Measurements from ENCODE around the gene CDC16.
"Not testable (repeated sequence)": the region's sequence is repeated elsewhere in the genome, so short reads cannot be mapped to it uniquely, and the experiment has no call there.

Gene CDC16

DNA sequence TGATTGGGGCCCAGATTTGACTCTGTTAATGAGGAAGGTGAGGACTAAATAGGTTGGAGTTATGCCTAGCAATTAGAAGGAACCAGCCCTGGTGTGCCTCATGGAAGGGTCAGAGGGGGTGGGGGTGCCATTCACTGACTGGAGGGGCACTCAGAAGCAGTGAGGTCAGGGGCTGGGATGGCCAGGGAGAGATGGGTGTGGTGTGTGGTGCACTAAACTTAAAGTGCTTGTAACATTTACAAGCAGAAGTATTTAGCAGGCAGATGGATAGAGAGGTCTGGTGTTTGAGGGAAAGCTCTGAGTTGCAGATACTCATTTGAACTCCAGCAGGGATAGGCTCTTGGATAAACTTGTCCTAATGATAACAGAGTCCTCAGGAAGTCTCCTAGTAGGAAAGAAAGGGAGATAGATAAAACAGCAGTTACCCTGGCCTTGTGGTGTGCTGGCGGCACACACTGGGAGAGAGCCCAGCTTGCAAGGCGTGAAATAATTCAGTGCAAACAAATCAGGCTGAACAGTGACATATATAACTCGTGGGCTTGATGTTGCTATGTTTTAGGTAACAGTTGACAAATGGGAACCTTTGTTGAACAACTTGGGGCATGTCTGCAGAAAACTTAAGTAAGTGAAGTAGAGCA is 26.8 kb downstream of the CDC16 start:
- no peaks in the 10 kb centered on the region for H3K4me1 ChIP-seq (ENCODE audit: control insufficient read depth, insufficient read depth, low read length)
- peaks cover 66 to 68% of the 10 kb centered on the region in 2 donors for H3K36me3 ChIP-seq (ENCODE audit: control insufficient read depth in 2 of 2, insufficient read depth in 2 of 2, low read length in 2 of 2)
- H3K27ac ChIP-seq (ENCODE audit: low read length): no peak overlapping the region
- H3K9me3 ChIP-seq (ENCODE audit: control insufficient read depth in 2 of 2, low read length in 2 of 2): no peaks in the 10 kb centered on the region
- H3K4me3 ChIP-seq (ENCODE audit: low read length in 2 of 2): no peak overlapping the region
- no peak overlapping the region for H3K9ac ChIP-seq (ENCODE audit: low read length in 2 of 2)
- no peaks in the 10 kb centered on the region for H3K27me3 ChIP-seq (ENCODE audit: control insufficient read depth in 1 of 2, insufficient read depth in 2 of 2, low read length in 2 of 2)

DNA sequence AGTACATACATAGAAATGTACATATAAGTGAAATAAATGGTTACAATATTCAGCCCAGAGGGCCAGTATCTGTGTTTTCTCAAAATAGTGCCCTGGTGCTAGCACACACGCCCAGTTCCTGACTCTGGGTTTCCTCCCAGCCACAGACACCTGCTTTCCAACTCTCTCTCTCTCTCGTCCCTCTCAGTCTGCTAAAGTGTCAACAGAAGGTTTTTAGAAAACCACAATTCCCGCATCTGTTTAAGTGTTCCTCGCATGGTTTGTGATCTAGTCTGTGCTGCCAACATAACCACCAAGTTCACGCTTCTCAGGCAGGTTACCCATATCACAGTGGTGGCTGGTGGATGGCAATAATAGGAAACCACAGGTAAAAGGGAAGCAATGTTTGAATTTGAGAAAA is 28.9 kb downstream of the CDC16 start:
- H3K36me3 ChIP-seq (ENCODE audit: control insufficient read depth in 2 of 2, insufficient read depth in 2 of 2, low read length in 2 of 2): peaks cover 68 to 70% of the 10 kb centered on the region in 2 donors
- no peak overlapping the region for H3K27ac ChIP-seq (ENCODE audit: low read length)
- no peak overlapping the region for H3K4me3 ChIP-seq (ENCODE audit: low read length in 2 of 2)
- no peaks in the 10 kb centered on the region for H3K9me3 ChIP-seq (ENCODE audit: control insufficient read depth in 2 of 2, low read length in 2 of 2)
- no peak overlapping the region for H3K9ac ChIP-seq (ENCODE audit: low read length in 2 of 2)
- no peaks in the 10 kb centered on the region for H3K27me3 ChIP-seq (ENCODE audit: control insufficient read depth in 1 of 2, insufficient read depth in 2 of 2, low read length in 2 of 2)
- no peaks in the 10 kb centered on the region for H3K4me1 ChIP-seq (ENCODE audit: control insufficient read depth, insufficient read depth, low read length)

DNA sequence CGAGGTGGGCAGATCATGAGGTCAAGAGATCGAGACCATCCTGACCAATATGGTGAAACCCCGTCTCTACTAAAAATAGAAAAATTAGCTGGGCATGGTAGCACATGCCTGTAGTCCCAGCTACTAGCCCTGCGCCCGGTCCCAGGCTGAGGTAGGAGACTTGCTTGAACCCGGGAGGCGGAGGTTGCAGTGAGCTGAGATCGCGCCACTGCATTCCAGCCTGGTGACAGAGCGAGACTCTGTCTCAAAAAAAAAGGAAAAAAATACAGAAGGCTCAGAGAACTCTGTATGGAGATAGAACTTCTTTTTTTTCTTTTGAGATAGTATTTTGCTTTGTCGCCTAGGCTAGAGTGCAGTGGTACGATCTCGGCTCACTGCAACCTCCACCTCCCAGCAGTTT is 29.6 kb downstream of the CDC16 start:
- H3K27me3 ChIP-seq (ENCODE audit: control insufficient read depth in 1 of 2, insufficient read depth in 2 of 2, low read length in 2 of 2): not testable (repeated sequence)

DNA sequence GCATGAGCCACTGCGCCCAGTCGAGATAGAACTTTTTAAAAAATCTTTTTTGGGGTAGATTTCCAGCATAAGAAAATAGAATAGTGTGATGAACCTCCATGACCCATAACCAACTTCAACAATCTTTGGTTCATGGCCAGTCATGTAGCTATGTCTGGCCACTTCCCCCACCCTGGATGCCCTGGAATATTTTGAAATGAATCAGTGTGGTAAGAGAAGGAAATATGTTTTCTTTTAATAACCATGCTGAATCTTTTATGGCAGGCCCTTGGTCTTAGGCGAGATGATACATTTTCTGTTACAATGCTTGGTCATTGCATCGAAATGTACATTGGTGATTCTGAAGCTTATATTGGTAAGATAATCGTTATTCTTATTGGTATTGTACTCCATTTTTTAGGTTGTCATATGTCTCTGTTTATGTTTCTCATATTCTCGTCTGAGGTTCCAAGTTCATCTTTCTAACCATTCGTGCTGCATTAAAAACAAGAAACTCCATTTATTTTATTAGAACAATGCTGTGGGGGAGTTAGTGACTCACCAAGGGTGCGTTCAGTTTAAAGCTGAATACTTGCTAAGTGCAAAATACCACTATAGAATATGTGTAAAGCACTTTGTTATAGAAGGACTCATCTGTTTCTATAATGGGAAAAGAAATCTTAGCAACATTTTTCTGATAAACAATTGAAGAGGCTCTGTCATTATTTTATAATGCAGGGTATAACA is 30.4 kb downstream of the CDC16 start:
- H3K27ac ChIP-seq (ENCODE audit: low read length): no peak overlapping the region
- no peaks in the 10 kb centered on the region for H3K9me3 ChIP-seq (ENCODE audit: control insufficient read depth in 2 of 2, low read length in 2 of 2)
- H3K4me3 ChIP-seq (ENCODE audit: low read length in 2 of 2): no peak overlapping the region
- H3K27me3 ChIP-seq (ENCODE audit: control insufficient read depth in 1 of 2, insufficient read depth in 2 of 2, low read length in 2 of 2): no peaks in the 10 kb centered on the region
- no peak overlapping the region for H3K9ac ChIP-seq (ENCODE audit: low read length in 2 of 2)
- H3K4me1 ChIP-seq (ENCODE audit: control insufficient read depth, insufficient read depth, low read length): no peaks in the 10 kb centered on the region
- peaks cover 63 to 71% of the 10 kb centered on the region in 2 donors for H3K36me3 ChIP-seq (ENCODE audit: control insufficient read depth in 2 of 2, insufficient read depth in 2 of 2, low read length in 2 of 2)

More for the DNA sequence above, 29.6 kb downstream of the CDC16 start:
- H3K36me3 ChIP-seq (ENCODE audit: control insufficient read depth in 2 of 2, insufficient read depth in 2 of 2, low read length in 2 of 2): peaks cover 69 to 74% of the 10 kb centered on the region in 2 donors
- H3K4me1 ChIP-seq (ENCODE audit: control insufficient read depth, insufficient read depth, low read length); H3K27ac ChIP-seq (ENCODE audit: low read length); H3K9ac ChIP-seq (ENCODE audit: low read length in 2 of 2); H3K4me3 ChIP-seq (ENCODE audit: low read length in 2 of 2); H3K9me3 ChIP-seq (ENCODE audit: control insufficient read depth in 2 of 2, low read length in 2 of 2): not testable (repeated sequence)

DNA sequence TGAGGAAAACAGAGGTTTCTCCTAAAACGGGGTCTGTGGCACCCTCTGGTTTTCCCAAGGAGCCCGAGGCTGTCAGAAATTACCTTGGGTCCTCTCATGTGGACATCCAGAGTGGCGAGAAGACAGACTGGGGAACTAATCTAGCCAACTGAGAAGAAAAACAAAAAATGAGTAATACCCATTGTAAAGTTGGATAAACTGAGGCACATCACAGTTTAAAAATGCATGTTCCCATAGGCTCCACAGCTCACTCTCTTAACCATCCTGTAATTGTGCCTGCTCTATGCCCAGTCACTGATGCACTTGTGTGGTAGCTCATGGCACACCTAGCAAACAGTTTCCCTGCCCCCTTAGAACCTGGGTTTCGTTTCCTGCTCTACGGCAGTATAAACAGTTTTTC is 31.5 kb downstream of the CDC16 start:
- no peaks in the 10 kb centered on the region for H3K4me1 ChIP-seq (ENCODE audit: control insufficient read depth, insufficient read depth, low read length)
- H3K9ac ChIP-seq (ENCODE audit: low read length in 2 of 2): no peak overlapping the region
- peaks cover 55 to 70% of the 10 kb centered on the region in 2 donors for H3K36me3 ChIP-seq (ENCODE audit: control insufficient read depth in 2 of 2, insufficient read depth in 2 of 2, low read length in 2 of 2)
- no peaks in the 10 kb centered on the region for H3K27me3 ChIP-seq (ENCODE audit: control insufficient read depth in 1 of 2, insufficient read depth in 2 of 2, low read length in 2 of 2)
- no peaks in the 10 kb centered on the region for H3K9me3 ChIP-seq (ENCODE audit: control insufficient read depth in 2 of 2, low read length in 2 of 2)
- no peak overlapping the region for H3K4me3 ChIP-seq (ENCODE audit: low read length in 2 of 2)
- no peak overlapping the region for H3K27ac ChIP-seq (ENCODE audit: low read length)

DNA sequence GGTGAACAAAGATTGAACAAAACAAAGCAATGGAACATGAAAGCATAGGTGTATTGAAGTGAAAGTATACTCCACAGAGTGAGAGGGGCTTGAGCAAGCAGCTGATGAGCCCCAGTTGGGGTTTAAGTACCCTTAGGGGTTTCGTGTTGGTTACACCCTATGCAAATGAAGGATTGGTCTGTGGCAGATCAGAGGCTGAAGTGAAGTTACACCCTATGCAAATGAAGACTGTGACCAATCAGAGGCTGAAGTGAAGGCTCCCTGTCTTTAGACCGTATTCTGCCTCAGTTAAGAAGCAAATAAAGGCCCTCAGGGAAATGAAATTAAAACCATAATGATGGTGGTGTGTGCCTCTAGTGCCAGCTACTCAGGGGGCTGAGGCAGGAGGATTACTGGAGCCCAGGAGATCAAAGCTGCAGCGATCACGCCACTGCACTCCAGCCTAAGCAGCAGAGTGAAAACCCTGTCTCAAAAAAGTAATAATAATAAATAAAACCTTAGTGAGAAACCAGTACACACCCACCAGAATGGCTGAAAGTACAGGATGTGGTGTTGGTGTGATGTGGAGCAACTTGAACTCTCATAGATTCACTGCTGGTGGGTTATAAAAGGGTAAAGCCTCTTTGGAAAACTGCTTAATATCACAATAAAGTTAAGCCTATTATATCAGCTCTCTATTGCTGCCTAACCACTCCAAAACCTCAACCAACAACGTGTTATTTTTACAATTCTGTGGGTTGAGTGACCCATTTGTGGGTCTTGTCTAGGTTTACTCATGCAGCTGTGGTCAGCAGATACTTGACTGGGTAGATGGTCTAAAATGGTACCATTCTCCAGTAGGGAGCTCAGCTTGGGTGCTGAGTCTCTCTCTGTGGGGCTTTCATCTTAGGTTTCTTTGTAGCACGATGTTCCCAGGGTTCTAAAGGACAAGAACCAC is 33.9 kb downstream of the CDC16 start:
- H3K27ac ChIP-seq (ENCODE audit: low read length): no peak overlapping the region
- H3K9me3 ChIP-seq (ENCODE audit: control insufficient read depth in 2 of 2, low read length in 2 of 2): no peaks in the 10 kb centered on the region
- H3K27me3 ChIP-seq (ENCODE audit: control insufficient read depth in 1 of 2, insufficient read depth in 2 of 2, low read length in 2 of 2): no peaks in the 10 kb centered on the region
- no peaks in the 10 kb centered on the region for H3K4me1 ChIP-seq (ENCODE audit: control insufficient read depth, insufficient read depth, low read length)
- peaks cover 49 to 66% of the 10 kb centered on the region in 2 donors for H3K36me3 ChIP-seq (ENCODE audit: control insufficient read depth in 2 of 2, insufficient read depth in 2 of 2, low read length in 2 of 2)
- no peak overlapping the region for H3K9ac ChIP-seq (ENCODE audit: low read length in 2 of 2)
- H3K4me3 ChIP-seq (ENCODE audit: low read length in 2 of 2): no peak overlapping the region

DNA sequence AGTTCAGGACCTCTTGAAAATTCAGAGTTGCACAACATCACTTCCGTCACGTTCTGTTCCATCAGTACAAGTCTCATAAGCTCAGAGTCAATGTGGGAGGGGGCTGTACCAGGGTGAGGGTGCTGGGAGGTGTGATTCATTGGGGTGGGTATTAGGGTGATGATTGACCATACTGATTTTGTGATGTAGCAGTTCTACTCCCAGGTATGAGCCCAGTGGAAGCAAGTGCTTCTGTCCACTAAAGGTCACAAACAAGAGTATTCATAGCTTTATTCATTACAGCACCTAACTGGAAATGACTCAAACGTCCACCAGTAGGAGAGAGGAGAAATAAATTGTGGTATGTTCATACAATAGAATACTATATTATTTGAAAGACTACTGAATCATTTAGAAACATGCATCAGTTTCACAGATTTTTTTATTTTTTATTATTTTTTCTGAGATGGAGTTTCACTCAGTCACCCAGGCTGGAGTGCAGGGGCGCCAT is 34.6 kb downstream of the CDC16 start:
- H3K36me3 ChIP-seq (ENCODE audit: control insufficient read depth in 2 of 2, insufficient read depth in 2 of 2, low read length in 2 of 2): peaks cover 49 to 64% of the 10 kb centered on the region in 2 donors
- H3K4me3 ChIP-seq (ENCODE audit: low read length in 2 of 2): no peak overlapping the region
- H3K27me3 ChIP-seq (ENCODE audit: control insufficient read depth in 1 of 2, insufficient read depth in 2 of 2, low read length in 2 of 2): no peaks in the 10 kb centered on the region
- H3K9ac ChIP-seq (ENCODE audit: low read length in 2 of 2): no peak overlapping the region
- H3K9me3 ChIP-seq (ENCODE audit: control insufficient read depth in 2 of 2, low read length in 2 of 2): no peaks in the 10 kb centered on the region
- no peak overlapping the region for H3K27ac ChIP-seq (ENCODE audit: low read length)
- no peaks in the 10 kb centered on the region for H3K4me1 ChIP-seq (ENCODE audit: control insufficient read depth, insufficient read depth, low read length)

DNA sequence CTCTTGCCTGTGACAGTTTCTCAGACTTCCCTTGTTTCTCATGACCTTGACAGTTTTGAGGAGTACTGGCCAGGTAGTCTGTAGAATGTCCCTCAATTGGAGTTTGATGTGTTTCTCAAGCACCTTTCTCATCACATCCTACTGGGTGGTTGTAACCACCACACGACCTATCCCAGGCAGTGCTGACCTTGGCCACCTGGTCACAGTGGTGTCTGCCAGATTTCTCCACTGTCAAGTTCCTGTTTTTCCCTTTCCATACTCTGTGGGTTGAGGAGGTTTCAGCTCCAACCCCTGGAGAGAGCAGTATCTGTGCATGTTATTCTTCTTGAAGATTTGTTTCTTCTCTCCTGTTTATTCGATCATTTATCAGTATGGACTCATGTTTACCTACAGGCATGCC is 38.3 kb downstream of the CDC16 start:
- no peaks in the 10 kb centered on the region for H3K9me3 ChIP-seq (ENCODE audit: control insufficient read depth in 2 of 2, low read length in 2 of 2)
- H3K27me3 ChIP-seq (ENCODE audit: control insufficient read depth in 1 of 2, insufficient read depth in 2 of 2, low read length in 2 of 2): no peaks in the 10 kb centered on the region
- H3K4me3 ChIP-seq (ENCODE audit: low read length in 2 of 2): no peak overlapping the region
- no peak overlapping the region for H3K27ac ChIP-seq (ENCODE audit: low read length)
- no peaks in the 10 kb centered on the region for H3K4me1 ChIP-seq (ENCODE audit: control insufficient read depth, insufficient read depth, low read length)
- H3K9ac ChIP-seq (ENCODE audit: low read length in 2 of 2): no peak overlapping the region
- H3K36me3 ChIP-seq (ENCODE audit: control insufficient read depth in 2 of 2, insufficient read depth in 2 of 2, low read length in 2 of 2): peaks cover 32 to 44% of the 10 kb centered on the region in 2 donors

DNA sequence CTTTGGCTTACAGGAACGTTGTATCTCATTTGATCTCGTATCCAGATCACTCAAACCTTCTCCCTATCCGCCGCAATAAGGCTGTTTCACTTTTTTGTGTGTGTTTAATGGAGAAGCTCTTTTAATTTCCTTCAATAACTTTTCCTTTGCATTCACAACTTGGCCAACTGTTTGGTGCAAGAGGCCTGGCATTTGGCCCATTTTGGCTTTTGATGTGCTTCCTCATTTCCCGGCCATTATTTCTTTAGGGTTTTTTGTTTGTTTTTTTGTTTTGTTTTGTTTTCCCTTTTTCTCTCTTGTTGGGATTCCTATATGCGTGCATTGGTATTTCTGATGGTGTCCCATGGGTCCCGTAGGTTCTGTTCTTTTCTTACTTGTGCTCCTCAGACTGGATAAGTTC is 40.6 kb downstream of the CDC16 start:
- Histone ChIP-seq H3K9ac (ENCODE audit: low read length in 2 of 2) (no peak overlapping the region), H3K27ac (ENCODE audit: low read length) (no peak overlapping the region), H3K9me3 (ENCODE audit: control insufficient read depth in 2 of 2, low read length in 2 of 2) (no peaks in the 10 kb centered on the region), H3K27me3 (ENCODE audit: control insufficient read depth in 1 of 2, insufficient read depth in 2 of 2, low read length in 2 of 2) (no peaks in the 10 kb centered on the region), H3K4me3 (ENCODE audit: low read length in 2 of 2) (no peak overlapping the region), H3K36me3 (ENCODE audit: control insufficient read depth in 2 of 2, insufficient read depth in 2 of 2, low read length in 2 of 2) (peaks cover 23 to 25% of the 10 kb centered on the region in 2 donors), H3K4me1 (ENCODE audit: control insufficient read depth, insufficient read depth, low read length) (no peaks in the 10 kb centered on the region)

DNA sequence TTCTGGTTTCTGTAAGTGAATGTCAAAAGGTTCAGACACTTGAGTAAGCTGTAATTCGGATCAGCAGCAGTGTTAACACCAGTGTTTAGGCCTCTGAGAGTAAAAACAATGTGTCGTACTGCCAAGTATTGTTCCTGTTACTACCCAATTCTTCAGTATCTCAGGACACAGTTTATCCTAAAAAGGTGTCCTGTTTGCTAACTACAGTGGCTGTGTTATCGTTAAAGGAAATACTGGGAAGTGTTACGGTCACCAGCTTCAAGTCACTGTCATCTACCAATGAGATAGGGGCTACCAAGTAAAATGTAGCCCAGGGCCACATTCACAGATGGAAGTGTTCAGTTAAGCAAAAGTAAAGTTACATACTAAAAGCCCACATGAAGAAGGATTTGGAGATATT is 44.4 kb downstream of the CDC16 start:
- peaks cover 5% of the 10 kb centered on the region for H3K4me1 ChIP-seq (ENCODE audit: control insufficient read depth, insufficient read depth, low read length)
- H3K9me3 ChIP-seq (ENCODE audit: control insufficient read depth in 2 of 2, low read length in 2 of 2): no peaks in the 10 kb centered on the region
- no peaks in the 10 kb centered on the region for H3K27me3 ChIP-seq (ENCODE audit: control insufficient read depth in 1 of 2, insufficient read depth in 2 of 2, low read length in 2 of 2)
- no peak overlapping the region for H3K9ac ChIP-seq (ENCODE audit: low read length in 2 of 2)
- no peak overlapping the region for H3K4me3 ChIP-seq (ENCODE audit: low read length in 2 of 2)
- peaks cover 7 to 10% of the 10 kb centered on the region in 2 donors for H3K36me3 ChIP-seq (ENCODE audit: control insufficient read depth in 2 of 2, insufficient read depth in 2 of 2, low read length in 2 of 2)
- H3K27ac ChIP-seq (ENCODE audit: low read length): no peak overlapping the region
